ENCODE results near the gene PAXX. TPM values are rescaled to one million over a fixed set of nuclear protein-coding genes. Genes with fewer than 3 reads are reported as not detected.

PAXX gene
- total RNA-seq, 4 donors from 2014 or later: 5.1 to 30.6 (median 26.9) TPM

DNA sequence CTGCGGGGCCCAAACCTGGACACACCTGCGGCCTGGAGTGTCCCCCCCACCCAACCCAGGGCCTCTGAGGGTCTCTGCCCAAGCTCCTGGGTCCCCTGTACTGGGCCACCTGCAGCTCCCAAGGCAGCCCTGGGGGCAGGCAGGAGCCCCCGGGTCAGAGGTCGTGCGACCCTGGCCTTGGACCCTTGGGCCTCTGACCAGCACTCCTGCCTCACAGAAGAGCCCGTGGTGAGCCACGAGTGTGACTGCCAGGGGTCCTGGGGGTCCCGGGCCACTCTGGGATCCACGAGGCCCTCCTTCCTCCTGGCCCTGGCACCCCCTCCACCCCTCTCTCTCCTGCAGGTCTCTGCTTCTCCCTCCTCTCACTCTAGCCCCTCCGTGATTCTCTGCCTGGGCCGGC lies 19.9 kb upstream of the PAXX start:
- TF ChIP-seq, protein P1, sequence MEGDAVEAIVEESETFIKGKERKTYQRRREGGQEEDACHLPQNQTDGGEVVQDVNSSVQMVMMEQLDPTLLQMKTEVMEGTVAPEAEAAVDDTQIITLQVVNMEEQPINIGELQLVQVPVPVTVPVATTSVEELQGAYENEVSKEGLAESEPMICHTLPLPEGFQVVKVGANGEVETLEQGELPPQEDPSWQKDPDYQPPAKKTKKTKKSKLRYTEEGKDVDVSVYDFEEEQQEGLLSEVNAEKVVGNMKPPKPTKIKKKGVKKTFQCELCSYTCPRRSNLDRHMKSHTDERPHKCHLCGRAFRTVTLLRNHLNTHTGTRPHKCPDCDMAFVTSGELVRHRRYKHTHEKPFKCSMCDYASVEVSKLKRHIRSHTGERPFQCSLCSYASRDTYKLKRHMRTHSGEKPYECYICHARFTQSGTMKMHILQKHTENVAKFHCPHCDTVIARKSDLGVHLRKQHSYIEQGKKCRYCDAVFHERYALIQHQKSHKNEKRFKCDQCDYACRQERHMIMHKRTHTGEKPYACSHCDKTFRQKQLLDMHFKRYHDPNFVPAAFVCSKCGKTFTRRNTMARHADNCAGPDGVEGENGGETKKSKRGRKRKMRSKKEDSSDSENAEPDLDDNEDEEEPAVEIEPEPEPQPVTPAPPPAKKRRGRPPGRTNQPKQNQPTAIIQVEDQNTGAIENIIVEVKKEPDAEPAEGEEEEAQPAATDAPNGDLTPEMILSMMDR (IDR thresholded peaks at IDR 0.05; ENCODE audit: low read depth): no peak

DNA sequence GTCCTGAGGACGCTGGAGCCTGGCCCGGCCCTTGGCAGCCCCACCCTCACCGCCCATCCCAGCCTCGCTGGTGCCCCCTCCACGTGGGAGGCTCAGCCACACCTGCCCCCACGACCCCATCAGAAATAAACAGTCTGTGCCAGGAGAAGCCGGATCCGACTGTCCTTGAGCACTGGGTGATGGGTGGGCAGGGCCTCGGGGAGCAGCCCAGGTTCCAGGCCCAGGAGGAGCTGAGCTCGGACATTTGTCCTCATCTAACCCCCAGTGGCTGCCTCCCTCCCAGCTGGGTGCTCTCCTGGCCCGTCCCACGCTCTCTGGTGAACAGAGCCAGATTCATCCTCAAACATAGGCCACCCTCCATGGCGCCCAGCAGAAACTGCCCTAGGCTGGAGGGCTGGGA lies 19.5 kb upstream of the PAXX start:
- TF ChIP-seq, protein P1 (IDR thresholded peaks at IDR 0.05; ENCODE audit: low read depth): no peak

DNA sequence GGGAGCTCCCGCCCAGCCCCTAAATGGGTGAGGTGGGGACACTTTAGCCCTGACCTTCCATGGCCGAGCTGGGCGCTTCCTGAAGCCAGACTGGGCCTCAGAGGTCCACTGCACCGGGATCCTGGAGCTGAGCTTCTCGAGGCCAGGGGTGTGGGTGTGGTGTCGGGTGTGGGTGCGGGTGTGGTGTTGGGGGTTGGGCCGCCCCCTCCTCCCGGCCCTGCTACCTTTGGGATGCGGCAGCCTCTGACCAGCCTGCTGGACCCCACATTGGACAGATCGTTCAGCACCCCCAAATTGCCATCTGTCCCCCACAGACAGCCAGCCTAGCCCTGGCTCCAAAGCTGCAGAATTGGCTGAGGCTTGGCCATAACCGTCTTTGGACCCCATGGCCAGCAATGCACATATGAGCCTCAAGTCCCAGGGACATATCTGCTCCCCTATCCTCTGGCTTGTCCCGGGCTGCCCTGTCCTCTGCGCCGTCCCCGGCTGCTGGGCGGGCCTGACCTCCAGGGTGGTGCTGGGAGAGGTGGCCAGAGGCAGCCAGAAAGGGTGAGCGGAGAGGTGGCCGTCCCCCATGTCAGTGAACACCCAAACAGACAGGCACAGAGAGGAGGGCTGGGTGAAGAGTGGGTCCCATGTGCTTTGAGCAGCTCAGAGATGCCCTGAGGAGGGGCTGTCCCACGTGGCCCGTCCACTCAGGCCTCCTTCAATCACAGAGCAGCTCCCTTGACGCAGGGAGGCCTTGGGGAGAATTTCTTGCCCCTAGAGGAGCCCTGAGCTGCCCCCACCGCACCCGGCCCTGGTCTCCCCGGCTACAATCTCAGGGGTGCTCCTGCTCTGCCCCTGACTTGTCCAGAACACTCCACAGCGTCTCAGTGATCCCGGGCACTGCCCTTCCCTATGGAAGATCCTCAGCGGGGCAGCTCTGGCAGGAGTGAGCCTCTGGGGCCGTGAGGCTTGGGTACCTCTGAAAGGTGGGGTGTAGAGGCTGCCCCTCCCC lies 18.3 kb upstream of the PAXX start:
- TF ChIP-seq, protein P1 (IDR thresholded peaks at IDR 0.05; ENCODE audit: low read depth): no peak

DNA sequence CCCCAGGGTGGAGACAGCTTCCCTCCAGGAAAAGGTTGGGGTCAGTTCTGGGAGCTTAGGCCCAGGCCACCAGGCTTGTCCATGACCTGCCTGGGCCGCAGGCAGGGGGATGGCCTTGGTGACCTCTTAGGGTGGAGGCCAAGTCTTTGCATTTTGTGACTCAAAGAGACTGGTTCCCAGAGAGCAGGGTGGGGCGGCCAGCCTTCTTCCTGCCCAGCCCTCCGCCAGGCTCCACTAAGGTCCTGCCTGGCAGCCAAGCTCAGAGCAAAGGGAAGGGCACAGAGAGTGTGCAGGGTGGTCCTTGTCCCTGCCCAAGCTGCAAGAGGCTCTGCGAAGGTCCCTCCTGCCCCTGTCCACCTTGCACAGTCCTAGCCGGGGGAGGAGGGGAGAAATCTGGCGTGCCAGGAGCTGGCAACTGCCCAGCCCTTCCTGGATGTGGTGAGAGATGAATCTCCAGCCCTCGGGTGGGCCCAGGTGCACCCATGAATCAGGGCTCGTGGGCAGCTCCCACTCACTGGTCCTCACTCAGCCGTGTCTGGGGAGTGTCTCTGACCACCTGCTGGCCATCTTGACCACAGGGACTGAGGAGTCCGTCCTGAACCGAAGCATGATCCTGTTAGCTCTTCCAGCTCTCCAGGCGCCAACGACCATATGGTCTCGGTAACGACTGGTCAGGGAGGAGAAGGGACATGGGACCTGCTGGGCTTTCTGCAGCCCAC lies 17.2 kb upstream of the PAXX start:
- TF ChIP-seq, protein P1 (IDR thresholded peaks at IDR 0.05; ENCODE audit: low read depth): no peak

DNA sequence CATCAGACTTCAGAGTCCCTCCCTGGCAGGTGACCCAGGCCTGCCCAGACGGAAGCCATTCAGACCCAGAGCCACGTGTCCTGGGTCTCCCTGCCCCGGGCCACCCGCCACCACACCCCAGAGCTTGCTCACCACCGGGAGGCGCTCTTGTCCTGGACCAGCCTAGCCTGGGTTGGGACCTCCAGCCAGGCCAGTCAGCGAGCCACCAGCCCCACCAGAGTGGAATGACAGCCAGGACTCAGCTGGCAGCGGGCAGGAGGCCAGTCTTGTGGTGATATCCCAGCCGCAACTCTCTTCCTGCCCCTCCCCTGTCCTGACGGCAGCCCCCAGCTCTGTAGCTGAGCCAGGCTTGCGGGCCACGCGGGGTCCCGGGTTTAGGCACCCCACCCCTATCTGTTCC lies 16.6 kb upstream of the PAXX start:
- TF ChIP-seq, protein P1 (IDR thresholded peaks at IDR 0.05; ENCODE audit: low read depth): no peak

DNA sequence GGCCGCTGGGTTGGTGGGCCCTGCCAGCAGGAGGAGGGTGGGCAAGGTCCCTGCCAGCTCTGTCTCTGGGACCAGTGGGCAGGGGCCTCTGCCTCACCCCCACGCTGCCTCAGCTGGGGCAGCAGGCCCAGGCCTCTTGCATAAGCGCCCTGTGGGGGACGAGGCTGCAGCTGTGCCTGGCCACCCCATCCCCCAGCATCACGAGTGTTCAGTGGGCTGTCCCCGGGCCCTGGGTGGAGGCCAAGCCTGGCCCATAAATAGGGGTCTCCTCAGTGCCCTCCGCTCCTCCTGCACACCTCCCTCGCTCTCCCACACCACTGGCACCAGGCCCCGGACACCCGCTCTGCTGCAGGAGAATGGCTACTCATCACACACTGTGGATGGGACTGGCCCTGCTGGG lies 15.0 kb upstream of the PAXX start, which contains the start of gene PTGDS:
Gene PTGDS (plus strand): TSS at position 282 of the 400 bp plus-strand sequence. CDS start 75 bp downstream, at position 357.
- TF ChIP-seq, protein P1 (IDR thresholded peaks at IDR 0.05; ENCODE audit: low read depth): no peak

DNA sequence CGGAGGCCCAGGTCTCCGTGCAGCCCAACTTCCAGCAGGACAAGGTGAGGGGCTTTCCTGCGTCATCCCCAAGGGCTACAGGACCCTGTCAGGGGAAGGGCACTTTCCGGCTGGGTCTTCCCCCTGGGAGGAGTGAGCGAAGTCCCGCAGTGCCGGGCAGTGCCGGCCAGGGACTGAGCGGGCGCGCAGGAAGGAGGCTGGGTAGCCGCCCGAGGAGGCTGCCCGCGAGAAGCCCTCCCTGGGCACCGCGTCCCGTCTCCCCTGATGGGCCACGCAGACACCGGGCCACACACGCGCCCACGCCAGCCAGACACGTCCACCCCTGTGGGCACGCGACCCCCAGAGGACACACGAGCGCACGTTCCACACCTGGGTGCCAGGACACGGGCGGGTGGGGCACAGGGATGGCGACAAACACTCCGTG lies 14.6 kb upstream of the PAXX start:
- TF ChIP-seq, protein P1 (IDR thresholded peaks at IDR 0.05; ENCODE audit: low read depth): no peak

All from subcutaneous adipose tissue (tissue), 4 donors.